ENCODE results near the gene DNM3. TPM values are rescaled to one million over a fixed set of nuclear protein-coding genes. Genes with fewer than 3 reads are reported as not detected.

Gene DNM3
- total and polyA plus RNA-seq, 5 donors from 2014 or later, result 0.76 to 5.5 (median 1.6) TPM

DNA sequence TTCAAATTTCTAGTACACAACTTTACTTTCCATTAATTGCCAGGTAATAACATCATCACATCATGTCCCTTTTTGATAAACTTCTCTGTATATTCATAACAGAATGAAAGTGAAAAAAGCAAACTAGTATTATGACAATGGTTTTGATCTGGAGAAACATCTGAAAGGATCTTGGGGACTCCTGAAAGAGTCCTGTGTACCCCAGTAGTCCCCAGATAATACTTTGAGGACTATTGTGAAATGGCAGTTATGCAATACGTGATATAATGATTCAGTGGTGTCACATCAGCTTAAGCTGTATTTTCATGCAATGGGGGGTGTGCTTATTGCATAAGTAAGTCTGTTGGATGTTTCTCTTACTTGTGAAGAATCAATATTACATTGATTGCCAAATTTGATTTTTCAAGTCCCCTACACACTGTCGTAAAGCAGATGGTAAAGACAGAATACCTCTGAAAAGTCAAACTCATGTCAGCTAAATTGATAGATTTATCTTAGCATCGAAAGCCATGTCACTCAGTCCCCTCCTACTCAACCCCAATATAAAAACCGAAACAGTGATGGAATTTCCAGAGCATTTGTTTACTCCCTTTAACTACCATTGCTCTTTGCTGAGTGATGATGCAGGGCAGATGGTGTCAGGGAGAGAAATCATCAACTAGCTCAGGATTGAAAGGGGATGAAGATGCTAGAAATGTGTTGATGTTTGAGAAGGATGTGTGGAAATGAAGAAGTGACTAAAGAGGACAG, 432.5 kb downstream of the DNM3 start:
- peaks cover 12 to 40% (median 26%) of the 10 kb centered on the region in 4 donors for H3K4me1 Mint-ChIP-seq
- H3K27me3 ChIP-seq (ENCODE audit: control insufficient read depth, insufficient read depth, low read length), result no peaks in the 10 kb centered on the region
- peak overlapping the region; percentile 1 for H3K4me3 ChIP-seq (ENCODE audit: low read depth, low read length)
- no peaks in the 10 kb centered on the region for H3K36me3 Mint-ChIP-seq
- no peaks in the 10 kb centered on the region for H3K27me3 Mint-ChIP-seq
- peak overlapping the region in 2 of 4 donors; percentile 5 to 18 for H3K4me3 Mint-ChIP-seq
- no peaks in the 10 kb centered on the region for H3K36me3 ChIP-seq (ENCODE audit: control insufficient read depth, insufficient read depth, low read length)
- no peaks in the 10 kb centered on the region for H3K4me1 ChIP-seq (ENCODE audit: control insufficient read depth, insufficient read depth, low read length, poor library complexity, severe bottlenecking)
- DNase-seq (peak in 1 of 3 donors; percentile 39), ATAC-seq (ENCODE audit: low read depth in 2 of 2) (no peak)
- no peaks in the 10 kb centered on the region for H3K9me3 ChIP-seq (ENCODE audit: control insufficient read depth in 2 of 2, low read length in 2 of 2)
- H3K27ac Mint-ChIP-seq, result peak overlapping the region in 2 of 3 donors; percentile 32 to 77
- H3K9me3 Mint-ChIP-seq, result peaks cover 0 to 3% (median 0%) of the 10 kb centered on the region in 7 donors
- no peak overlapping the region for H3K27ac ChIP-seq (ENCODE audit: insufficient read depth, low read length, poor library complexity, severe bottlenecking)

DNA sequence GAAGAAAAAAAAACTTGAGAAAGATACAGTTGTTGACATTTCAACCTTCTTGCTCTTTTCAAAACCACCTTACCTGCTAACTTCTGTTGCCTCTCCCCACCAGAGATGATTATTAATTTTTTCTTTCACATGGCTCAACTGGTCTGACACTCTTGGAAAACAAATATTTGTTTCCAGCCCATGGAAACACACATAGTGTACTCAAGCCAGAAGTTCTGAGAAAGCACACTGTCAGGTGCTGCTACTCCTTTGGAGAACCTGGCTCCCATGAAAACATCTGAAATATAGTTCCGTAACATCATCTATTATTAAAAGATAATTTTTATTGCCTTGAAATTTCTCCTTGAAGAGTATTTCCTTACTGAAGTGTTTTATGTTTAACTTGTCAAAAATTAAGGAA, 434.2 kb downstream of the DNM3 start:
- Mint-ChIP-seq H3K4me1 (peaks cover 10 to 27% (median 19%) of the 10 kb centered on the region in 4 donors), H3K9me3 (peaks cover 0 to 3% (median 0%) of the 10 kb centered on the region in 7 donors), H3K27me3 (no peaks in the 10 kb centered on the region), H3K4me3 (no peak overlapping the region), H3K27ac (no peak overlapping the region), H3K36me3 (peaks cover 3% of the 10 kb centered on the region)
- DNase-seq, result no peak
- H3K4me3 ChIP-seq (ENCODE audit: low read depth, low read length), result no peak overlapping the region
- H3K9me3 ChIP-seq (ENCODE audit: control insufficient read depth in 2 of 2, low read length in 2 of 2), result no peaks in the 10 kb centered on the region
- no peaks in the 10 kb centered on the region for H3K36me3 ChIP-seq (ENCODE audit: control insufficient read depth, insufficient read depth, low read length)
- no peak for ATAC-seq (ENCODE audit: low read depth in 2 of 2)
- no peaks in the 10 kb centered on the region for H3K4me1 ChIP-seq (ENCODE audit: control insufficient read depth, insufficient read depth, low read length, poor library complexity, severe bottlenecking)
- H3K27me3 ChIP-seq (ENCODE audit: control insufficient read depth, insufficient read depth, low read length), result no peaks in the 10 kb centered on the region
- no peak overlapping the region for H3K27ac ChIP-seq (ENCODE audit: insufficient read depth, low read length, poor library complexity, severe bottlenecking)

DNA sequence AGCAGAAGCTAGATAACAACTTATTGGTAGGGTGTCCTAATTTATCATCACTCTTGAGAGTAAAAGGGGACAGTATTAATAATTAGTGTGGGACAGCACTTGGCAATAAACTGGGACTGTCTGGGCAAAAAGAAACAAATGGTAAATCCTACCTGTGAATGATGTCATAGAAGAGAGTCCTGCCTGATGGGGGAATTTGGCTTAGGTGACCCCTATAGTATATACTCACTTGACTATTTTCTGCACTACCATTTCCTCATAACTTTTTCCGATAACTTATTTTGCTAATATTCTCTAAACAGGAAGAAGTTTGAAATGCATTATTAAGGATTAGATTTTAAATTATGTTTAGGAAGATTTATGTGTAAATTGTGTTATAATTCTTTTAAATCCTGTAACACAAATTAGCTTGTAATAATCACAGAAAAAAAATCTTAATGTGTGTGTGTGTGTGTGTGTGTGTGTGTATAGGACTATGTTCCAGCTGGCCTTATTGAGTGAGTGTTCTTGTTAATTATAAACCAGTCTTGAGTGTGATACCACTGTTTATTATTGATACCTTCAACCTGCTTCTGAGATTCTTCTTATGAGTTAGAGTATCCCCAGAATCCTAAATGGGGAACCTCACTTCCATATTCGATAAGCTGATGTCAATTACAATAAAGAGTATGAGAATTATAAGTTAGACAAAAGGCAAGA, 435.0 kb downstream of the DNM3 start:
- Histone ChIP-seq H3K4me3 (ENCODE audit: low read depth, low read length) (no peak overlapping the region), H3K36me3 (ENCODE audit: control insufficient read depth, insufficient read depth, low read length) (no peaks in the 10 kb centered on the region), H3K4me1 (ENCODE audit: control insufficient read depth, insufficient read depth, low read length, poor library complexity, severe bottlenecking) (no peaks in the 10 kb centered on the region), H3K9me3 (ENCODE audit: control insufficient read depth in 2 of 2, low read length in 2 of 2) (no peaks in the 10 kb centered on the region), H3K27ac (ENCODE audit: insufficient read depth, low read length, poor library complexity, severe bottlenecking) (no peak overlapping the region), H3K27me3 (ENCODE audit: control insufficient read depth, insufficient read depth, low read length) (no peaks in the 10 kb centered on the region)
- DNase-seq, result no peak
- H3K4me1 Mint-ChIP-seq, result peaks cover 4 to 21% (median 15%) of the 10 kb centered on the region in 4 donors
- peaks cover 3% of the 10 kb centered on the region for H3K36me3 Mint-ChIP-seq
- H3K4me3 Mint-ChIP-seq, result no peak overlapping the region
- ATAC-seq (ENCODE audit: low read depth in 2 of 2), result no peak
- H3K9me3 Mint-ChIP-seq, result peaks cover 0 to 3% (median 0%) of the 10 kb centered on the region in 7 donors
- no peaks in the 10 kb centered on the region for H3K27me3 Mint-ChIP-seq
- no peak overlapping the region for H3K27ac Mint-ChIP-seq

DNA sequence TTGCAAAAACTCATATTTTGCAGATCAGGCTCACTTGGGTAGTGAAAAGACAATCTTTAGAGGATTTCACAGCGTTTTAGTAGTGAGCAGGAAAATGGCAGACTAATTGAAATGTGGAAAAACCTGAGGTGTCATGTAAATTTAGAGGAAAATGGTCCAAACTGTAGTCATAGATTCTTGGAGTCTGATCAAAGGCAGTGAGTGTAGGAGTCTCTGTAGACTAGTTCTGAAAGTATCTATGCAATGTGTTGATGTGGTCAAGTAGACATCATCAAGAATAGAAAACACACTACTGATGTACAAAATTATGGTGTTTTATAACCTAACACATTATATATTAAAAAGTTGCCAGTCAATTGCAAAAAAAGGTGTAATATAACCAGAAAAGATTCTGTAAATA, 436.0 kb downstream of the DNM3 start:
- no peak for ATAC-seq (ENCODE audit: low read depth in 2 of 2)
- Mint-ChIP-seq H3K27ac (no peak overlapping the region), H3K4me3 (no peak overlapping the region), H3K36me3 (peaks cover 3% of the 10 kb centered on the region), H3K27me3 (no peaks in the 10 kb centered on the region), H3K9me3 (peaks cover 0 to 3% (median 0%) of the 10 kb centered on the region in 7 donors), H3K4me1 (peaks cover 4 to 15% (median 12%) of the 10 kb centered on the region in 4 donors)
- no peak for DNase-seq
- H3K4me1 ChIP-seq (ENCODE audit: control insufficient read depth, insufficient read depth, low read length, poor library complexity, severe bottlenecking), result no peaks in the 10 kb centered on the region
- no peaks in the 10 kb centered on the region for H3K27me3 ChIP-seq (ENCODE audit: control insufficient read depth, insufficient read depth, low read length)
- no peak overlapping the region for H3K27ac ChIP-seq (ENCODE audit: insufficient read depth, low read length, poor library complexity, severe bottlenecking)
- no peaks in the 10 kb centered on the region for H3K9me3 ChIP-seq (ENCODE audit: control insufficient read depth in 2 of 2, low read length in 2 of 2)
- H3K36me3 ChIP-seq (ENCODE audit: control insufficient read depth, insufficient read depth, low read length), result no peaks in the 10 kb centered on the region
- no peak overlapping the region for H3K4me3 ChIP-seq (ENCODE audit: low read depth, low read length)

DNA sequence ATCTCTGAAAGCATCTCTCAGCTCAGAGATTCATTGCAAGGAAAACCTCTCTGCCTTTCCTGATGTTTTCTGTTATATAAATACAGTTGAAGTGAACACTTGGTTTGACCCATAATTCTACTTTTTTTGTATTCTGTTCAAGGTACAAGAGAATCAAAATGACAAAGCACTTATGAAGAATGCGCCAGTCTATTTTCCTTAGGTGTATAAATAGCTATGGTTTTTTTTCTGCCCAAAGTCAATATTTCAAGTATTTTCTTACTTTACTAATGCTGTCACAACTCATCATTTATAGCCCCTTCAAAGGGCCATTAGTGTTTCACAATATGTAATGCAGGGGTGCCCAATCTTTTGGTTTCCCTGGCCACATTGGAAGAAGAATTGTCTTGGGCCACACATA, 436.7 kb downstream of the DNM3 start:
- H3K9me3 ChIP-seq (ENCODE audit: control insufficient read depth in 2 of 2, low read length in 2 of 2), result no peaks in the 10 kb centered on the region
- no peak for ATAC-seq (ENCODE audit: low read depth in 2 of 2)
- H3K27ac ChIP-seq (ENCODE audit: insufficient read depth, low read length, poor library complexity, severe bottlenecking), result no peak overlapping the region
- no peaks in the 10 kb centered on the region for H3K36me3 ChIP-seq (ENCODE audit: control insufficient read depth, insufficient read depth, low read length)
- no peaks in the 10 kb centered on the region for H3K4me1 ChIP-seq (ENCODE audit: control insufficient read depth, insufficient read depth, low read length, poor library complexity, severe bottlenecking)
- H3K4me3 Mint-ChIP-seq, result no peak overlapping the region
- H3K4me3 ChIP-seq (ENCODE audit: low read depth, low read length), result no peak overlapping the region
- peaks cover 3% of the 10 kb centered on the region for H3K36me3 Mint-ChIP-seq
- H3K27me3 Mint-ChIP-seq, result no peaks in the 10 kb centered on the region
- peaks cover 0 to 3% (median 0%) of the 10 kb centered on the region in 7 donors for H3K9me3 Mint-ChIP-seq
- H3K27ac Mint-ChIP-seq, result peak overlapping the region in 1 of 3 donors; percentile 12
- no peaks in the 10 kb centered on the region for H3K27me3 ChIP-seq (ENCODE audit: control insufficient read depth, insufficient read depth, low read length)
- no peak for DNase-seq
- peaks cover 4 to 14% (median 12%) of the 10 kb centered on the region in 4 donors for H3K4me1 Mint-ChIP-seq

DNA sequence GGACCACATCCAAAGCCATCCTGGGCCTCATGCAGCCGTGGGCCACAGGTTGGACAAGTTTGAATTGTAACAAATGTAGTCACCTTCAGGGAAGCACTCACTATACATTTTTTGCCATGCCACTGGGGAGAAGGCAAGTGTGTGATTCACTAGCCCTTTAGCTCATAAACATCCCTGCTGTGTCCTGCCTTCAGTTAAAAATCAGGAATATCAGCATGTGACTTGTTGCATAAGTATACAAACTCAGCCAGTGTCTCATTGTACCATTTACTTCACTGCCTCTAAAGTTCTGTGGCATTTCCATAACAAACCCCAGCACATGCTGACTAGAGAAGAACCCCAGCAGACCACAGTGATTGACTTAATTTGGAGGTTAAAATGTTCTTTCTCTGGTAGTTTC, 437.2 kb downstream of the DNM3 start:
- H3K9me3 ChIP-seq (ENCODE audit: control insufficient read depth in 2 of 2, low read length in 2 of 2), result no peaks in the 10 kb centered on the region
- Mint-ChIP-seq H3K27ac (peak overlapping the region in 1 of 3 donors; percentile 12), H3K9me3 (peaks cover 0 to 3% (median 0%) of the 10 kb centered on the region in 7 donors), H3K4me3 (no peak overlapping the region), H3K4me1 (peaks cover 4 to 14% (median 10%) of the 10 kb centered on the region in 4 donors), H3K27me3 (no peaks in the 10 kb centered on the region), H3K36me3 (peaks cover 3% of the 10 kb centered on the region)
- no peak for DNase-seq
- ATAC-seq (ENCODE audit: low read depth in 2 of 2), result no peak
- H3K4me1 ChIP-seq (ENCODE audit: control insufficient read depth, insufficient read depth, low read length, poor library complexity, severe bottlenecking), result no peaks in the 10 kb centered on the region
- H3K36me3 ChIP-seq (ENCODE audit: control insufficient read depth, insufficient read depth, low read length), result no peaks in the 10 kb centered on the region
- H3K4me3 ChIP-seq (ENCODE audit: low read depth, low read length), result no peak overlapping the region
- H3K27ac ChIP-seq (ENCODE audit: insufficient read depth, low read length, poor library complexity, severe bottlenecking), result no peak overlapping the region
- no peaks in the 10 kb centered on the region for H3K27me3 ChIP-seq (ENCODE audit: control insufficient read depth, insufficient read depth, low read length)

DNA sequence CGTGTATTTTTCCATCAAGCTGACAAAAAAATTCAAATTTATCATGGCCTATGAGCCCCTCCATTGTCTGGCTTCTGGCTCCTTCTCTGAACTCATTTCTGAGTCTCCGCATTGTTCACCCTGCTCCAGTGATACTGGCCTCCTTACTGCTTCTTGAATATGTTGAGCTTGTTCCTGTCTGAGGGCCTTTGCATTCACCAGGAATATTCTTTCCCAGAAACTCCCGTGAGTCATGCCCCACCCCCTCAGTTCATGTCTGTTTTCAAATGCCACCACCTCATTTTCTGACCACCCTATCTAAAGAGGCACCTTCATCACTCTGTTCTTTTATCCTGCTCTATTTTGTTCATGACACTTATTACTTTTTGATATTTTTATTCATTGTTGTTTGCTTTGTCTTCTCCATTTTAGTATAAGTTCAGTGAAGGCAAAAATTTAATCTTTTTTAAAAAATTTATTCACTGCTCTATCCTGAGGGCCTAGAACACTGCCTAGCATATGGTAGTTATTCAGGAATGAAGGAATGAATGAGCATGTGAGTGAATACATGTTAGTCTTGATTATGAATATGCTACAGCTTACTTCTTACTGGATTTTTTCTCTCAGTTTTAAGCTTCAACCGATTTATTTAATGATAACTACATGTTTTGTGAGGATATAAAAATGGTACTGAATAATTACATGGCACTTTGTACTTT, 438.8 kb downstream of the DNM3 start:
- H3K36me3 ChIP-seq (ENCODE audit: control insufficient read depth, insufficient read depth, low read length), result no peaks in the 10 kb centered on the region
- H3K9me3 Mint-ChIP-seq, result no peaks in the 10 kb centered on the region
- no peak for DNase-seq
- no peaks in the 10 kb centered on the region for H3K4me1 ChIP-seq (ENCODE audit: control insufficient read depth, insufficient read depth, low read length, poor library complexity, severe bottlenecking)
- no peak overlapping the region for H3K4me3 Mint-ChIP-seq
- H3K27ac ChIP-seq (ENCODE audit: insufficient read depth, low read length, poor library complexity, severe bottlenecking), result no peak overlapping the region
- no peaks in the 10 kb centered on the region for H3K27me3 Mint-ChIP-seq
- no peak for ATAC-seq (ENCODE audit: low read depth in 2 of 2)
- H3K27me3 ChIP-seq (ENCODE audit: control insufficient read depth, insufficient read depth, low read length), result no peaks in the 10 kb centered on the region
- no peak overlapping the region for H3K4me3 ChIP-seq (ENCODE audit: low read depth, low read length)
- peak overlapping the region in 2 of 3 donors; percentile 3 to 65 for H3K27ac Mint-ChIP-seq
- peaks cover 0 to 4% (median 3%) of the 10 kb centered on the region in 4 donors for H3K4me1 Mint-ChIP-seq
- no peaks in the 10 kb centered on the region for H3K9me3 ChIP-seq (ENCODE audit: control insufficient read depth in 2 of 2, low read length in 2 of 2)
- H3K36me3 Mint-ChIP-seq, result peaks cover 3% of the 10 kb centered on the region
